ENCODE results near the gene ASIC4.

Gene ASIC4

GRCh38 chr2:219506802-219507526 lies 7.3 kb upstream of the ASIC4 start:
- TF ChIP-seq CTCF (IDR thresholded peaks at IDR 0.05; ENCODE audit: borderline replicate concordance, insufficient read depth, low read depth, low read length) = no peak
- no peak overlapping the region for H3K4me3 ChIP-seq (ENCODE audit: low read depth, low read length)

GRCh38 chr2:219507581-219508443 lies 6.5 kb upstream of the ASIC4 start:
- TF ChIP-seq CTCF (IDR thresholded peaks at IDR 0.05; ENCODE audit: borderline replicate concordance, insufficient read depth, low read depth, low read length) = no peak
- H3K4me3 ChIP-seq (ENCODE audit: low read depth, low read length) = no peak overlapping the region

DNA sequence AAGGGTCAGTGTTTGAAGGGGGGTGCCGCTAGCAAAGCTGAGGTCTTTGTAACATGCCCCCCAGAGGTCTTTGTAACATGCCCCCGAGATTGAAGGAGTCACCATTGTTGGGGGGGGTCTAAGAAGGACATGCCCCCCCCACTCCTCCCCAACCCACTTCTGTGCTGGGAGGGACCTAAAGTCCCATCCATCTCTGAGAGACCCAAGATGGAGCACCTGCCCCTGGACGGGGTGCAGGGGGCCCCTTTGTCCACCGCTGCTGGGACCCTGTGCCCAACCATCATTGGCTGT lies 5.9 kb upstream of the ASIC4 start:
- H3K4me3 ChIP-seq (ENCODE audit: low read depth, low read length) = no peak overlapping the region
- no peak for TF ChIP-seq CTCF (IDR thresholded peaks at IDR 0.05; ENCODE audit: borderline replicate concordance, insufficient read depth, low read depth, low read length)

- TF ChIP-seq CTCF (IDR thresholded peaks at IDR 0.05; ENCODE audit: borderline replicate concordance, insufficient read depth, low read depth, low read length) = no peak
- H3K4me3 ChIP-seq (ENCODE audit: low read depth, low read length) = no peak overlapping the region
These were observed 5.1 kb upstream of the ASIC4 start for GRCh38 chr2:219508971-219509779.

- TF ChIP-seq CTCF (IDR thresholded peaks at IDR 0.05; ENCODE audit: borderline replicate concordance, insufficient read depth, low read depth, low read length) = peak; percentile 79
- no peak overlapping the region for H3K4me3 ChIP-seq (ENCODE audit: low read depth, low read length)
These were observed 4.3 kb upstream of the ASIC4 start for GRCh38 chr2:219509780-219510511.

DNA sequence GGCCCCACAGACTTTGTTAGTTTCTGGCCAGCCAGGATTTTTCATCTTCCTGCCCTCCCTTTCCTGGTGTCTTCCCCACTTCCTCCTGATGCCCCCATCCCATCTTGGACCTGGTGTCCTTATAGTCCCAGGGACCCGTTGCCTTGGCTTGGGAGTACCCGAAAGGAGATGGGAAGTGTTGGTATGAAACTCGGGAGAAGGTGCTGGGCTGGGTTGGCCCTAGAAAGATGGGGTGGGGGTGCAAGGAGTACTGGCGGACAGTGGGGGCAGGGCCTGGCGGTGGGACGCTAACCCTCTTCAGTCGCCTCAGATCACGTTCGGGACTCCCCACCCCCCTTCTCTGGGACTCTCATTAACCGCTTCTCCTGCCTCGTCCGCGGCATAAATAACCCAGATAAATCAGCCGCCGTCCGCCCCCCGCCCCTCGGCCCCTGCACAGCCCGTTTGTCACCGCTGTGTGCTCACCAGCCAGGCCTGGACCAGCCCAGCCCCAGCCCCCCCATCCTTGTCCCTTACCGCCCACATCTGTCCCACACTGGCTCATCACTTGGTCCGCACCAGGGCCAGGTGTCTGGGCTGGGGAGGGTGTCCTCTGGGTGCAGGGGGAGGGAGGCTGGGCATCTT lies 3.7 kb upstream of the ASIC4 start:
- H3K4me3 ChIP-seq (ENCODE audit: low read depth, low read length) = no peak overlapping the region

More for the DNA sequence above, 3.7 kb upstream of the ASIC4 start:
- TF ChIP-seq CTCF (IDR thresholded peaks at IDR 0.05; ENCODE audit: borderline replicate concordance, insufficient read depth, low read depth, low read length) = no peak

All from GM12875 (cell line).